Measurements from ENCODE around the gene EPDR1. TPM values are rescaled to one million over a fixed set of nuclear protein-coding genes. Genes with fewer than 3 reads are reported as not detected.

Gene EPDR1
- total and polyA plus RNA-seq, 2 of the 4 experiments (the other 2 are of a cell fraction), result under 0.01 to 0.09 TPM

DNA sequence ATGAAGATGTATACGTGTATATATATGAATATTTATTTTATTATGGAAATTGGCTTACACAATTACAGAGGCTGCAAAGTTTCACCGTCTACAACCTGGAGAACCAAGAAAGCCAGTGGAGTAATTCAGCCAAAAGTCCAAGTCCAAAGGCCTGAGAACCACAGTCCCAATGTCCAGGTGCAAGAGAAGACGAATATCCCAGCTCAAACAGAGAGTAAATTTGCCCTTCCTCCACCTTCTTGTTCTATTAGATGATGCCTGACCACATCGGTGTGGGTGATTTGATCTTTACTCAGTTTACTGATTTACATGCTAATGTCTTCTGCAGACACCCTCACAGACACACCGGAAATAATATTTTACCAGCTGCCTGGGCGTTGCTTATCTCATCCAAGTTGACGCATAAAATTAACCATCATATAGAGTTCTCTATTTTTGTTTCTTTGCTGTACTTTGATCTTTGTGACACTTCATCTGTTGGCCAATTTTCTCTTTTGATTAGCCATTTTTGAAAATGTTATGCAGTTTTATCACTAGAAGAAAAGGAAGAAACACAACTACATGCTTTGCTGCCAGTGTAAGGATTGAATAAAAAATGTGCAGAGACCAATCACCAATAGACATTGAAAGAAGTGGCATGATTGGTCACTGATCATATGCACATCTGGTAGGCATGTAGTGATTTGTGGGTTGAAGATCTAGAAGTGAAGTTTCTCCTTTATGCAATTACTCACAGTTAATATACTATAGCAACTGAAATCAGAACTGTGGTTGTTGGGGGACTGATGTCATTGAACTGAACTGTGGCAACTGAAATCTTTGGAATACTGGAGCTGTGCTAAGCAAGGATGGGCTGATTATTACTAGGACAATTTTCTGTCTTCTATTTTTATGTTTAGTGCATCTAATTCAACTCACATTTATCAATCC is 68.5 kb downstream of the EPDR1 start:
- no peak overlapping the region for H2AFZ ChIP-seq (replicated peaks; ENCODE audit: low read length, poor library complexity)
- no peak overlapping the region for H2BK120ac ChIP-seq (ENCODE audit: low read depth, low read length)
- no peak overlapping the region for H3K4me3 ChIP-seq (ENCODE audit: insufficient read depth, low read depth, low read length)
- no peak overlapping the region for H4K5ac ChIP-seq (ENCODE audit: low read depth, low read length)
- 80% methylated on average over 1 of the region's 7 CpGs; no CpG with 5 or more reads in 1 of the 2 experiments for WGBS, 2 experiments (ENCODE audit: extremely low coverage in 2 of 2, insufficient read length in 1 of 2)
- no peaks in the 10 kb centered on the region for H3K36me3 ChIP-seq (ENCODE audit: control insufficient read depth, insufficient read depth, low read length)
- H2BK5ac ChIP-seq (ENCODE audit: low read depth, low read length, poor library complexity, severe bottlenecking), result no peak overlapping the region
- no peak overlapping the region for H3K9ac ChIP-seq (ENCODE audit: low read depth, low read length)
- no peak overlapping the region for H4K8ac ChIP-seq (ENCODE audit: low read depth in 2 of 2, low read length in 2 of 2)
- no peak overlapping the region for H3K4ac ChIP-seq (ENCODE audit: low read depth, low read length)
- H3K79me1 ChIP-seq (ENCODE audit: low read depth in 1 of 2, low read length in 2 of 2), result no peaks in the 10 kb centered on the region
- H3K4me2 ChIP-seq (ENCODE audit: low read depth, low read length), result no peak overlapping the region
- ChIA-PET CTCF (no interaction called here), POLR2A (ENCODE audit: unreplicated experiment) (no interaction called here)
- in situ Hi-C loops (cut with MboI; ENCODE audit: low sequenced_read_pairs) (no loop called here), dilution Hi-C loops (cut with HindIII; ENCODE audit: low sequenced_read_pairs, unreplicated experiment) (no loop called here), intact Hi-C loops (cut with micrococcal nuclease) (no loop called here)
- no peak overlapping the region for H3K23ac ChIP-seq (ENCODE audit: low read depth, low read length)
- DNase-seq (no peak), ATAC-seq (ENCODE audit: low read depth) (no peak)
- H2AK5ac ChIP-seq (ENCODE audit: low read depth, low read length), result no peak overlapping the region
- no peak overlapping the region for H3K18ac ChIP-seq (ENCODE audit: low read depth, low read length)
- H3K56ac ChIP-seq (ENCODE audit: extremely low read depth, insufficient read depth, low read length), result no peak overlapping the region
- no peak overlapping the region for H2BK20ac ChIP-seq (ENCODE audit: low read depth, low read length)
- no peak overlapping the region for H3K27ac ChIP-seq (ENCODE audit: insufficient read depth, low read length)
- no TSS peak for BruUV-seq (replicated peaks)
- H3K14ac ChIP-seq (replicated peaks; ENCODE audit: low read depth, low read length), result no peak overlapping the region
- H2BK15ac ChIP-seq (ENCODE audit: low read depth, low read length), result no peak overlapping the region
- H3K27me3 ChIP-seq (ENCODE audit: control insufficient read depth, insufficient read depth, low read length), result no peaks in the 10 kb centered on the region
- no peaks in the 10 kb centered on the region for H4K20me1 ChIP-seq (ENCODE audit: insufficient read depth, low read length)
- no peak overlapping the region for H4K91ac ChIP-seq (ENCODE audit: insufficient read depth, low read depth, low read length)
- peaks cover 8% of the 10 kb centered on the region for H3K9me3 ChIP-seq (ENCODE audit: control insufficient read depth, insufficient read depth, low read length)
- no peak overlapping the region for H2AK9ac ChIP-seq (replicated peaks; ENCODE audit: low read depth, low read length, poor library complexity)
- H3K9me1 ChIP-seq (ENCODE audit: insufficient read depth, low read length), result no peaks in the 10 kb centered on the region
- H3K4me1 ChIP-seq (ENCODE audit: control insufficient read depth, insufficient read depth, low read length), result no peaks in the 10 kb centered on the region
- TF ChIP-seq NFE2L2 (IDR thresholded peaks at IDR 0.05; ENCODE audit: low read depth, low read length) (no peak), MAZ (IDR thresholded peaks at IDR 0.05; ENCODE audit: borderline replicate concordance, low read depth, low read length) (no peak), BHLHE40 (IDR thresholded peaks at IDR 0.05; ENCODE audit: low read depth, low read length) (no peak), SMC3 (IDR thresholded peaks at IDR 0.05; ENCODE audit: low read depth, low read length) (no peak), CHD1 (IDR thresholded peaks at IDR 0.05; ENCODE audit: low read depth, low read length) (no peak), POLR2A (IDR thresholded peaks at IDR 0.05; ENCODE audit: low read depth, low read length) (no peak), CTCF (conservative IDR thresholded peaks at IDR 0.05; ENCODE audit: low read depth, low read length) (no peak), ELK1 (IDR thresholded peaks at IDR 0.05; ENCODE audit: borderline replicate concordance, low read depth, low read length) (no peak), RFX5 (IDR thresholded peaks at IDR 0.05; ENCODE audit: low read depth, low read length) (no peak), USF2 (IDR thresholded peaks at IDR 0.05; ENCODE audit: low read depth, low read length) (no peak), MAFK (IDR thresholded peaks at IDR 0.05; ENCODE audit: low read depth, low read length) (no peak), FOS (IDR thresholded peaks at IDR 0.05; ENCODE audit: low read depth, low read length) (no peak), RCOR1 (IDR thresholded peaks at IDR 0.05; ENCODE audit: insufficient replicate concordance, low read length) (no peak), CEBPB (IDR thresholded peaks at IDR 0.05; ENCODE audit: low read depth, low read length) (no peak), MXI1 (IDR thresholded peaks at IDR 0.05; ENCODE audit: borderline replicate concordance, low read depth, low read length) (no peak)
